ENCODE measurements around the gene CYP3A5.

CYP3A5 gene

GRCh38 chr7:99607548-99607947, 72.2 kb downstream of the CYP3A5 start:
- Histone ChIP-seq H3K27me3 (ENCODE audit: insufficient read depth, poor library complexity, severe bottlenecking) (no peaks in the 10 kb centered on the region), H3K4me3 (replicated peaks; ENCODE audit: insufficient read depth, low read length) (no peak overlapping the region), H3K27ac (replicated peaks) (no peak overlapping the region)
- TF ChIP-seq GABPA (IDR thresholded peaks at IDR 0.05; ENCODE audit: low read depth), result no peak
- TF ChIP-seq CTCF (IDR thresholded peaks at IDR 0.05; ENCODE audit: insufficient read depth, low read length), result no peak
- no peak for TF ChIP-seq REST (IDR thresholded peaks at IDR 0.05; ENCODE audit: insufficient replicate concordance, low read depth)
- no peak for TF ChIP-seq SPI1 (IDR thresholded peaks at IDR 0.05; ENCODE audit: borderline replicate concordance, low read depth)
- TF ChIP-seq POLR2AphosphoS5 (IDR thresholded peaks at IDR 0.05; ENCODE audit: low read depth), result no peak
- DNase-seq (ENCODE audit: low read depth in 1 of 2, low spot score in 1 of 2), result no peak

- TF ChIP-seq GABPA (IDR thresholded peaks at IDR 0.05; ENCODE audit: low read depth) (no peak), REST (IDR thresholded peaks at IDR 0.05; ENCODE audit: insufficient replicate concordance, low read depth) (no peak), CTCF (IDR thresholded peaks at IDR 0.05; ENCODE audit: insufficient read depth, low read length) (no peak), SPI1 (IDR thresholded peaks at IDR 0.05; ENCODE audit: borderline replicate concordance, low read depth) (no peak), POLR2AphosphoS5 (IDR thresholded peaks at IDR 0.05; ENCODE audit: low read depth) (no peak)
- no peak overlapping the region for H3K27ac ChIP-seq (replicated peaks)
- H3K4me3 ChIP-seq (replicated peaks; ENCODE audit: insufficient read depth, low read length), result no peak overlapping the region
- DNase-seq (ENCODE audit: low read depth in 1 of 2, low spot score in 1 of 2), result no peak
- no peaks in the 10 kb centered on the region for H3K27me3 ChIP-seq (ENCODE audit: insufficient read depth, poor library complexity, severe bottlenecking)
These were observed 73.3 kb downstream of the CYP3A5 start for GRCh38 chr7:99606531-99606930.

- TF ChIP-seq CTCF (IDR thresholded peaks at IDR 0.05; ENCODE audit: insufficient read depth, low read length) (no peak), SPI1 (IDR thresholded peaks at IDR 0.05; ENCODE audit: borderline replicate concordance, low read depth) (no peak), REST (IDR thresholded peaks at IDR 0.05; ENCODE audit: insufficient replicate concordance, low read depth) (no peak), POLR2AphosphoS5 (IDR thresholded peaks at IDR 0.05; ENCODE audit: low read depth) (no peak), GABPA (IDR thresholded peaks at IDR 0.05; ENCODE audit: low read depth) (no peak)
- Histone ChIP-seq H3K27me3 (ENCODE audit: insufficient read depth, poor library complexity, severe bottlenecking) (no peaks in the 10 kb centered on the region), H3K4me3 (replicated peaks; ENCODE audit: insufficient read depth, low read length) (no peak overlapping the region), H3K27ac (replicated peaks) (no peak overlapping the region)
- no peak for DNase-seq (ENCODE audit: low read depth in 1 of 2, low spot score in 1 of 2)
These were observed 74.3 kb downstream of the CYP3A5 start for GRCh38 chr7:99605527-99605926.
